DOHH2 (cell line): ENCODE results near the gene KIAA0586.

Experiments
- CTCF ChIP-seq: fragments of 200-600 bp; sonication (generic); IDR thresholded peaks from one replicate; pipeline ENCODE4 v1.5.1; 2014; ENCODE audit warnings: antibody characterized with exemption, mild to moderate bottlenecking, low read depth, low read length; ENCODE audit not compliant: poor library complexity, severe bottlenecking
- EZH2phosphoT487 ChIP-seq: fragments of 200-600 bp; sonication (generic); IDR thresholded peaks from 2 replicates; pipeline ENCODE4 v1.6.1; 2017; ENCODE audit warnings: borderline replicate concordance, mild to moderate bottlenecking, antibody characterized with exemption, low read length, moderate library complexity, mixed read lengths

GRCh38 chr14:58572863-58573262, 145.3 kb downstream of the KIAA0586 start:
- no peak for TF ChIP-seq EZH2phosphoT487
- TF ChIP-seq CTCF: no peak
